GM10847 (cell line): Measurements from ENCODE around the gene GNAO1.

Source experiments
- POLR2A ChIP-seq: IDR thresholded peaks from 2 replicates; pipeline ENCODE4 v1.6.1; 2011; ENCODE audit not compliant: insufficient read length; ENCODE audit errors: extremely low read depth

The GNAO1 gene

GRCh38 chr16:56244612-56245011, 53.3 kb downstream of the GNAO1 start:
- no peak for TF ChIP-seq POLR2A

- TF ChIP-seq POLR2A = no peak
Observed at GRCh38 chr16:56245197-56245596, 53.9 kb downstream of the GNAO1 start.

- TF ChIP-seq POLR2A = no peak
Observed at GRCh38 chr16:56246051-56246817, 54.9 kb downstream of the GNAO1 start.

- TF ChIP-seq POLR2A = no peak
Observed at GRCh38 chr16:56247018-56247417, 55.7 kb downstream of the GNAO1 start.

- no peak for TF ChIP-seq POLR2A
Observed at GRCh38 chr16:56247808-56248207, 56.5 kb downstream of the GNAO1 start.

- TF ChIP-seq POLR2A = no peak
Observed at GRCh38 chr16:56252835-56253234, 61.5 kb downstream of the GNAO1 start.

- TF ChIP-seq POLR2A = no peak
Observed at GRCh38 chr16:56255904-56256303, 64.6 kb downstream of the GNAO1 start.

- no peak for TF ChIP-seq POLR2A
Observed at GRCh38 chr16:56257239-56257638, 66.0 kb downstream of the GNAO1 start.

GRCh38 chr16:56257666-56258342, 66.5 kb downstream of the GNAO1 start:
- TF ChIP-seq POLR2A = no peak

- no peak for TF ChIP-seq POLR2A
Observed at GRCh38 chr16:56258508-56259424, 67.5 kb downstream of the GNAO1 start.

GRCh38 chr16:56259425-56259779, 68.1 kb downstream of the GNAO1 start:
- TF ChIP-seq POLR2A = no peak

- TF ChIP-seq POLR2A = no peak
Observed at GRCh38 chr16:56260378-56261160, 69.3 kb downstream of the GNAO1 start.

GRCh38 chr16:56261656-56262055, 70.4 kb downstream of the GNAO1 start:
- TF ChIP-seq POLR2A = no peak

- TF ChIP-seq POLR2A = no peak
Observed at GRCh38 chr16:56262148-56262547, 70.9 kb downstream of the GNAO1 start.
